Uterus (tissue), 4 donors: Measurements from ENCODE around the gene ABHD16A. TPM values are rescaled to one million over a fixed set of nuclear protein-coding genes. Genes with fewer than 3 reads are reported as not detected.

Experiments used
- DNase-seq, 2 donors: peaks; one replicate each; pipeline ENCODE4 v3.0.0-alpha.2; 2019 to 2020
- H3K27ac ChIP-seq, 2 donors: fragments of 200-600 bp; sonication (generic); 1 replicate in 1 of 2; 2 replicates in 1 of 2; pipeline ENCODE4 v1.5.1; 2016 to 2018
- H3K27me3 ChIP-seq, 2 donors: fragments of 200-600 bp; sonication (generic); one replicate each; pipeline ENCODE4 v1.5.1; 2018 to 2019; ENCODE audit warnings: control low read depth in 1 of 2
- H3K36me3 ChIP-seq, 2 donors: fragments of 200-600 bp; sonication (generic); one replicate each; pipeline ENCODE4 v1.5.1; 2019; ENCODE audit warnings: control low read depth in 1 of 2
- H3K4me1 ChIP-seq, 2 donors: fragments of 200-600 bp; sonication (generic); one replicate each; pipeline ENCODE4 v1.5.1; 2018 to 2019; ENCODE audit warnings: control low read depth in 1 of 2
- H3K4me3 ChIP-seq, 2 donors: fragments of 200-600 bp; sonication (generic); 1 replicate in 1 of 2; 2 replicates in 1 of 2; pipeline ENCODE4 v1.5.1; 2018 to 2019; ENCODE audit warnings: mild to moderate bottlenecking in 1 of 2
- H3K9me3 ChIP-seq, 2 donors: fragments of 200-600 bp; sonication (generic); one replicate each; pipeline ENCODE4 v1.5.1; 2019; ENCODE audit warnings: control low read depth in 1 of 2
- POLR2A ChIP-seq, 2 donors: fragments of 450-650 bp; IDR thresholded peaks; one replicate each; pipeline ENCODE4 v1.6.1; 2016; ENCODE audit warnings: antibody characterized with exemption in 2 of 2, mild to moderate bottlenecking in 1 of 2, moderate library complexity in 1 of 2
- intact Hi-C: fragments of 100-400 bp; cut with DNase I; formaldehyde crosslinking; loops from one replicate; pipeline ENCODE4 v1.15.1; 2023; ENCODE audit warnings: low total_unique reads
- total RNA-seq, 4 donors: library from RNA; depleted of rRNA in 3 of 4; stranded (reverse); fragments of >200 nt in 3 of 4; gene quantifications; one replicate each; pipeline versions ENCODE4 v1.1.0 to v1.2.4, GENCODE V29; 2014 to 2023
- TF ChIP-seq, protein P1 (sequence below), 4 experiments: fragments of 200-600 bp in 2 of 4; fragments of 450-650 bp in 2 of 4; sonication (generic) in 2 of 4; IDR thresholded peaks; one replicate each; pipeline ENCODE4 v1.5.1; 2016 to 2019; ENCODE audit warnings: antibody characterized with exemption in 4 of 4, mild to moderate bottlenecking in 2 of 4, moderate library complexity in 1 of 4
- donor health status: DM: yes; HTN: yes; CAD: no.

ABHD16A gene
- total RNA-seq, 4 donors from 2014 or later = 25.9 to 50.9 (median 37.9) TPM

GRCh38 chr6:31697555-31697954 lies 5.6 kb downstream of the ABHD16A start:
- Histone ChIP-seq H3K4me1 (peaks cover 7 to 9% of the 10 kb centered on the region in 2 donors), H3K36me3 (no peaks in the 10 kb centered on the region)
- intact Hi-C loops = no loop called here

GRCh38 chr6:31693535-31693934 lies 9.6 kb downstream of the ABHD16A start:
- H3K4me3 ChIP-seq = no peak overlapping the region
- H3K27ac ChIP-seq = no peak overlapping the region
- H3K9me3 ChIP-seq = no peaks in the 10 kb centered on the region
- intact Hi-C loops = no loop called here
- H3K27me3 ChIP-seq = no peaks in the 10 kb centered on the region
- H3K4me1 ChIP-seq = no peaks in the 10 kb centered on the region
- no peak for DNase-seq
- no peak for TF ChIP-seq POLR2A (IDR thresholded peaks at IDR 0.05)
- TF ChIP-seq, protein P1, sequence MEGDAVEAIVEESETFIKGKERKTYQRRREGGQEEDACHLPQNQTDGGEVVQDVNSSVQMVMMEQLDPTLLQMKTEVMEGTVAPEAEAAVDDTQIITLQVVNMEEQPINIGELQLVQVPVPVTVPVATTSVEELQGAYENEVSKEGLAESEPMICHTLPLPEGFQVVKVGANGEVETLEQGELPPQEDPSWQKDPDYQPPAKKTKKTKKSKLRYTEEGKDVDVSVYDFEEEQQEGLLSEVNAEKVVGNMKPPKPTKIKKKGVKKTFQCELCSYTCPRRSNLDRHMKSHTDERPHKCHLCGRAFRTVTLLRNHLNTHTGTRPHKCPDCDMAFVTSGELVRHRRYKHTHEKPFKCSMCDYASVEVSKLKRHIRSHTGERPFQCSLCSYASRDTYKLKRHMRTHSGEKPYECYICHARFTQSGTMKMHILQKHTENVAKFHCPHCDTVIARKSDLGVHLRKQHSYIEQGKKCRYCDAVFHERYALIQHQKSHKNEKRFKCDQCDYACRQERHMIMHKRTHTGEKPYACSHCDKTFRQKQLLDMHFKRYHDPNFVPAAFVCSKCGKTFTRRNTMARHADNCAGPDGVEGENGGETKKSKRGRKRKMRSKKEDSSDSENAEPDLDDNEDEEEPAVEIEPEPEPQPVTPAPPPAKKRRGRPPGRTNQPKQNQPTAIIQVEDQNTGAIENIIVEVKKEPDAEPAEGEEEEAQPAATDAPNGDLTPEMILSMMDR (IDR thresholded peaks at IDR 0.05) = no peak
- no peaks in the 10 kb centered on the region for H3K36me3 ChIP-seq

More at GRCh38 chr6:31697555-31697954, 5.6 kb downstream of the ABHD16A start:
- TF ChIP-seq POLR2A (IDR thresholded peaks at IDR 0.05) = no peak
- TF ChIP-seq, protein P1 (IDR thresholded peaks at IDR 0.05) = no peak
- H3K4me3 ChIP-seq = no peak overlapping the region
- DNase-seq = no peak
- no peaks in the 10 kb centered on the region for H3K27me3 ChIP-seq
- H3K27ac ChIP-seq = no peak overlapping the region
- H3K9me3 ChIP-seq = no peaks in the 10 kb centered on the region

DNA sequence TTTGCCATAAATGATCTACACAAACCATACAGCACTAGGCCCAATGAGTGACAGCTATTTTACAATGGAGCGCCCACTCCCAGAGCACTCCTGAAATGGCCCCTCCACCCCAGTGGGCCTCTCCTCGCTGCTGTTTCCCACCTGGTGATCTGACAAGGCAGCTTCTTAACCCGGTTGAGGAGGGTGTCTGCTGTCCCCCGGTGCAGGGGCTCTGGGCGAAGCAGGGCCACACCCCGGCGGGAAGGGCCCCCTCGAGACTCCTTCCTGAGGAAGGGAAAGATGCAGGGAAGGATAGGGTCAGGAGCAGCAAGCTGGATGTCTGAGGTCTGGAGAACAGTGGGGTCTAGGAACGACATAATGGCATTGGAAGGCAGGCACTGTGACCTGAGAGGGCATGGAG lies 10.2 kb downstream of the ABHD16A start:
- intact Hi-C loops = no loop called here
- Histone ChIP-seq H3K9me3 (no peaks in the 10 kb centered on the region), H3K27me3 (no peaks in the 10 kb centered on the region), H3K4me3 (no peak overlapping the region), H3K4me1 (no peaks in the 10 kb centered on the region), H3K36me3 (no peaks in the 10 kb centered on the region), H3K27ac (no peak overlapping the region)
- TF ChIP-seq POLR2A (IDR thresholded peaks at IDR 0.05) = no peak
- TF ChIP-seq, protein P1 (IDR thresholded peaks at IDR 0.05) = no peak
- DNase-seq = no peak

- Histone ChIP-seq H3K36me3 (no peaks in the 10 kb centered on the region), H3K4me1 (no peaks in the 10 kb centered on the region), H3K27ac (no peak overlapping the region), H3K4me3 (no peak overlapping the region), H3K27me3 (no peaks in the 10 kb centered on the region), H3K9me3 (no peaks in the 10 kb centered on the region)
- no peak for DNase-seq
- intact Hi-C loops = no loop called here
- no peak for TF ChIP-seq POLR2A (IDR thresholded peaks at IDR 0.05)
- TF ChIP-seq, protein P1 (IDR thresholded peaks at IDR 0.05) = no peak
Measured at GRCh38 chr6:31692353-31692752, 10.8 kb downstream of the ABHD16A start.

GRCh38 chr6:31691564-31692108 lies 11.5 kb downstream of the ABHD16A start:
- no peaks in the 10 kb centered on the region for H3K4me1 ChIP-seq
- H3K4me3 ChIP-seq = no peak overlapping the region
- H3K27me3 ChIP-seq = no peaks in the 10 kb centered on the region
- no peak for DNase-seq
- TF ChIP-seq, protein P1 (IDR thresholded peaks at IDR 0.05) = no peak
- no peak for TF ChIP-seq POLR2A (IDR thresholded peaks at IDR 0.05)
- intact Hi-C loops = no loop called here
- H3K27ac ChIP-seq = no peak overlapping the region
- H3K36me3 ChIP-seq = no peaks in the 10 kb centered on the region
- H3K9me3 ChIP-seq = no peaks in the 10 kb centered on the region
